WTC11 (cell line): ENCODE data around the gene AFM. TPM values are rescaled to one million over a fixed set of nuclear protein-coding genes. Genes with fewer than 3 reads are reported as not detected.

Experiments
- ATAC-seq: fragments of 200-7000 bp; cut with Tn5 transposase; 2 replicates; pipeline ENCODE4 v1.10.0; 2021; ENCODE audit warnings: mild to moderate bottlenecking, moderate library complexity
- CTCF ChIA-PET: fragments of 300-600 bp; sonication (Branson Sonifier 250); formaldehyde crosslinking; loops from one replicate; lab custom pipeline; 2021; ENCODE audit warnings: antibody characterized with exemption; lab: Charles Lee
- POLR2A ChIA-PET: fragments of 350-600 bp; sonication (Branson Sonifier 250); formaldehyde crosslinking; loops from one replicate; lab custom pipeline; 2021; ENCODE audit warnings: antibody characterized with exemption; lab: Charles Lee
- DNase-seq: peaks from one replicate; pipeline ENCODE4 v3.0.0; 2021; ENCODE audit warnings: low spot score
- H3K27ac Mint-ChIP-seq: 2 replicates; pipeline ENCODE4 v1.8.0; 2021; ENCODE audit warnings: mixed read lengths
- H3K27me3 Mint-ChIP-seq: 2 replicates; pipeline ENCODE4 v1.8.0; 2021; ENCODE audit warnings: low read depth, mild to moderate bottlenecking, moderate library complexity, mixed read lengths
- H3K36me3 Mint-ChIP-seq: 2 replicates; pipeline ENCODE4 v1.8.0; 2021; ENCODE audit warnings: mixed read lengths
- H3K4me1 Mint-ChIP-seq: 2 replicates; pipeline ENCODE4 v1.8.0; 2022; ENCODE audit warnings: mixed read lengths
- H3K4me3 Mint-ChIP-seq: 2 replicates; pipeline ENCODE4 v1.8.0; 2021; ENCODE audit warnings: mild to moderate bottlenecking, moderate library complexity, mixed read lengths
- H3K9me3 Mint-ChIP-seq: 2 replicates; pipeline ENCODE4 v1.8.0; 2021; ENCODE audit warnings: mixed read lengths
- ESRRA ChIP-seq: sonication (generic); formaldehyde crosslinking; IDR thresholded peaks from 2 replicates; pipeline ENCODE4 v1.8.1; 2022; ENCODE audit warnings: mild to moderate bottlenecking, missing genetic modification reagents, borderline replicate concordance
- ETV6 ChIP-seq: sonication (generic); formaldehyde crosslinking; IDR thresholded peaks from 2 replicates; pipeline ENCODE4 v1.8.1; 2022; ENCODE audit warnings: mild to moderate bottlenecking, missing genetic modification reagents
- GABPB1 ChIP-seq: sonication (generic); formaldehyde crosslinking; IDR thresholded peaks from 2 replicates; pipeline ENCODE4 v1.8.1; 2023; ENCODE audit warnings: mild to moderate bottlenecking, missing genetic modification reagents
- GRHL2 ChIP-seq: fragments of 250-450 bp; sonication (Bioruptor Pico); IDR thresholded peaks from 2 replicates; pipeline ENCODE4 v1.8.0; 2022; ENCODE audit warnings: mild to moderate bottlenecking, moderate library complexity; ENCODE audit not compliant: insufficient replicate concordance, severe bottlenecking
- GTF2I ChIP-seq: fragments of 250-450 bp; sonication (Bioruptor Pico); conservative IDR thresholded peaks from 2 replicates; pipeline ENCODE4 v1.4.0; 2021; ENCODE audit warnings: mild to moderate bottlenecking
- OVOL2 ChIP-seq: fragments of 250-450 bp; sonication (Bioruptor Pico); IDR thresholded peaks from 2 replicates; pipeline ENCODE4 v1.9.0; 2021; ENCODE audit warnings: mild to moderate bottlenecking, borderline replicate concordance
- SP1 ChIP-seq: sonication (generic); formaldehyde crosslinking; conservative IDR thresholded peaks from 2 replicates; pipeline ENCODE4 v1.8.1; 2022; ENCODE audit warnings: missing genetic modification reagents
- TP53 ChIP-seq: sonication (generic); formaldehyde crosslinking; IDR thresholded peaks from 2 replicates; pipeline ENCODE4 v1.8.1; 2023; ENCODE audit warnings: mild to moderate bottlenecking, missing genetic modification reagents
- ZNF396 ChIP-seq: fragments of 250-450 bp; sonication (Bioruptor Pico); IDR thresholded peaks from 2 replicates; pipeline ENCODE4 v1.8.0; 2021; ENCODE audit warnings: mild to moderate bottlenecking, moderate library complexity, borderline replicate concordance
- ZNF423 ChIP-seq: fragments of 250-450 bp; sonication (Bioruptor Pico); IDR thresholded peaks from 2 replicates; pipeline ENCODE4 v2.1.2; 2022; ENCODE audit warnings: mild to moderate bottlenecking, moderate library complexity
- ZNF671 ChIP-seq: fragments of 250-450 bp; sonication (Bioruptor Pico); IDR thresholded peaks from 2 replicates; pipeline ENCODE4 v1.8.0; 2021; ENCODE audit warnings: mild to moderate bottlenecking
- total RNA-seq: library from RNA; stranded (reverse); gene quantifications from 3 replicates; pipeline ENCODE4 v1.2.3, GENCODE V29; 2021
- TF ChIP-seq, protein P1 (sequence below): sonication (generic); formaldehyde crosslinking; IDR thresholded peaks from 2 replicates; pipeline ENCODE4 v1.8.0; 2022; ENCODE audit warnings: missing genetic modification reagents
- TF ChIP-seq, protein P2 (sequence below): sonication (generic); formaldehyde crosslinking; IDR thresholded peaks from 2 replicates; pipeline ENCODE4 v1.8.1; 2023; ENCODE audit warnings: mild to moderate bottlenecking, missing genetic modification reagents, borderline replicate concordance
- TF ChIP-seq, protein P3 (sequence below): sonication (generic); formaldehyde crosslinking; IDR thresholded peaks from 2 replicates; pipeline ENCODE4 v1.8.1; 2022; ENCODE audit warnings: low read depth, mild to moderate bottlenecking, moderate library complexity, missing genetic modification reagents, borderline replicate concordance
- TF ChIP-seq, protein P4 (sequence below): sonication (generic); formaldehyde crosslinking; conservative IDR thresholded peaks from 2 replicates; pipeline ENCODE4 v1.8.1; 2022; ENCODE audit warnings: mild to moderate bottlenecking, missing genetic modification reagents
- TF ChIP-seq, protein P5 (sequence below): sonication (generic); formaldehyde crosslinking; IDR thresholded peaks from 2 replicates; pipeline ENCODE4 v1.8.0; 2022; ENCODE audit warnings: mild to moderate bottlenecking, missing genetic modification reagents
- TF ChIP-seq, protein P6 (sequence below): fragments of 250-450 bp; sonication (Bioruptor Pico); IDR thresholded peaks from 2 replicates; pipeline ENCODE4 v1.8.0; 2021; ENCODE audit warnings: mild to moderate bottlenecking

AFM gene
- total RNA-seq, 1 experiment from 2014 or later, result not detected

DNA sequence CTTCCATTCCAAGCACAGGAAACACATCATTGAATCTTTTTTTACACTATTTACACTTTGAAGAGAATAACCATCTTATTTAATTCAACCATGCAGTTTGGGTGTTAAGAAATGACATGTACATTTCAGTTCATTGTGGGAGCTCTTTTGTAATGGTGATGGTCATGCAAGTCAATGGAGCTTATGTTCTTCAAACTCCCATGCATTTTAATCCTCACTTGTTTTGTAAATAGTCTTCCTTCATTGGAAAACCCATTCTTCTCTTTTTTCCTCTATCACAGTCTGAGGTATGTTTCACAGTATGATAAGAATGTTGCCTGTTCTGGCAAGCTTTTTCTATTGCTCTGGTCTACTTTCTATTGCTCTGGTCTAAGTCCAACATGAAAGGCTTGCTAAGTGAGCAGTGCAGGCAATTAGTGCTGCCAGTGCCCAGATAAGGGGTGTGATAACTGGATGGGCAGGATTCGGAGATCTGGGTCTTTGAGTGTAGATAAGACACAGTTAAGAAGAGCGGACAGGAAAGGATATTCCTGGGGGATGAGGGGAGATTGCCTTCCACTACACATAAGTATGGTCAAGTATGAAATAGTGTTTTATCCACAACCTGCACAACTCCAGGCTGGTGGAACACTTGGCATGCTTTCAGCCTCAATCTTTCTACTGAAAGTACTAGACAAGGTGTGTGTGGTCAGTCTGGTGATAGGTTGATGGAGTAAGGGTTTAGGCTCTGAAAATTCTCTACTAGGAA, 28.4 kb upstream of the AFM start (continued):
- TF ChIP-seq, protein P1, sequence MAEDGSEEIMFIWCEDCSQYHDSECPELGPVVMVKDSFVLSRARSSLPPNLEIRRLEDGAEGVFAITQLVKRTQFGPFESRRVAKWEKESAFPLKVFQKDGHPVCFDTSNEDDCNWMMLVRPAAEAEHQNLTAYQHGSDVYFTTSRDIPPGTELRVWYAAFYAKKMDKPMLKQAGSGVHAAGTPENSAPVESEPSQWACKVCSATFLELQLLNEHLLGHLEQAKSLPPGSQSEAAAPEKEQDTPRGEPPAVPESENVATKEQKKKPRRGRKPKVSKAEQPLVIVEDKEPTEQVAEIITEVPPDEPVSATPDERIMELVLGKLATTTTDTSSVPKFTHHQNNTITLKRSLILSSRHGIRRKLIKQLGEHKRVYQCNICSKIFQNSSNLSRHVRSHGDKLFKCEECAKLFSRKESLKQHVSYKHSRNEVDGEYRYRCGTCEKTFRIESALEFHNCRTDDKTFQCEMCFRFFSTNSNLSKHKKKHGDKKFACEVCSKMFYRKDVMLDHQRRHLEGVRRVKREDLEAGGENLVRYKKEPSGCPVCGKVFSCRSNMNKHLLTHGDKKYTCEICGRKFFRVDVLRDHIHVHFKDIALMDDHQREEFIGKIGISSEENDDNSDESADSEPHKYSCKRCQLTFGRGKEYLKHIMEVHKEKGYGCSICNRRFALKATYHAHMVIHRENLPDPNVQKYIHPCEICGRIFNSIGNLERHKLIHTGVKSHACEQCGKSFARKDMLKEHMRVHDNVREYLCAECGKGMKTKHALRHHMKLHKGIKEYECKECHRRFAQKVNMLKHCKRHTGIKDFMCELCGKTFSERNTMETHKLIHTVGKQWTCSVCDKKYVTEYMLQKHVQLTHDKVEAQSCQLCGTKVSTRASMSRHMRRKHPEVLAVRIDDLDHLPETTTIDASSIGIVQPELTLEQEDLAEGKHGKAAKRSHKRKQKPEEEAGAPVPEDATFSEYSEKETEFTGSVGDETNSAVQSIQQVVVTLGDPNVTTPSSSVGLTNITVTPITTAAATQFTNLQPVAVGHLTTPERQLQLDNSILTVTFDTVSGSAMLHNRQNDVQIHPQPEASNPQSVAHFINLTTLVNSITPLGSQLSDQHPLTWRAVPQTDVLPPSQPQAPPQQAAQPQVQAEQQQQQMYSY (CRISPR knock-in tag), result no peak
- TF ChIP-seq, protein P2, sequence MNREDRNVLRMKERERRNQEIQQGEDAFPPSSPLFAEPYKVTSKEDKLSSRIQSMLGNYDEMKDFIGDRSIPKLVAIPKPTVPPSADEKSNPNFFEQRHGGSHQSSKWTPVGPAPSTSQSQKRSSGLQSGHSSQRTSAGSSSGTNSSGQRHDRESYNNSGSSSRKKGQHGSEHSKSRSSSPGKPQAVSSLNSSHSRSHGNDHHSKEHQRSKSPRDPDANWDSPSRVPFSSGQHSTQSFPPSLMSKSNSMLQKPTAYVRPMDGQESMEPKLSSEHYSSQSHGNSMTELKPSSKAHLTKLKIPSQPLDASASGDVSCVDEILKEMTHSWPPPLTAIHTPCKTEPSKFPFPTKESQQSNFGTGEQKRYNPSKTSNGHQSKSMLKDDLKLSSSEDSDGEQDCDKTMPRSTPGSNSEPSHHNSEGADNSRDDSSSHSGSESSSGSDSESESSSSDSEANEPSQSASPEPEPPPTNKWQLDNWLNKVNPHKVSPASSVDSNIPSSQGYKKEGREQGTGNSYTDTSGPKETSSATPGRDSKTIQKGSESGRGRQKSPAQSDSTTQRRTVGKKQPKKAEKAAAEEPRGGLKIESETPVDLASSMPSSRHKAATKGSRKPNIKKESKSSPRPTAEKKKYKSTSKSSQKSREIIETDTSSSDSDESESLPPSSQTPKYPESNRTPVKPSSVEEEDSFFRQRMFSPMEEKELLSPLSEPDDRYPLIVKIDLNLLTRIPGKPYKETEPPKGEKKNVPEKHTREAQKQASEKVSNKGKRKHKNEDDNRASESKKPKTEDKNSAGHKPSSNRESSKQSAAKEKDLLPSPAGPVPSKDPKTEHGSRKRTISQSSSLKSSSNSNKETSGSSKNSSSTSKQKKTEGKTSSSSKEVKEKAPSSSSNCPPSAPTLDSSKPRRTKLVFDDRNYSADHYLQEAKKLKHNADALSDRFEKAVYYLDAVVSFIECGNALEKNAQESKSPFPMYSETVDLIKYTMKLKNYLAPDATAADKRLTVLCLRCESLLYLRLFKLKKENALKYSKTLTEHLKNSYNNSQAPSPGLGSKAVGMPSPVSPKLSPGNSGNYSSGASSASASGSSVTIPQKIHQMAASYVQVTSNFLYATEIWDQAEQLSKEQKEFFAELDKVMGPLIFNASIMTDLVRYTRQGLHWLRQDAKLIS (CRISPR knock-in tag), result no peak
- TF ChIP-seq, protein P3, sequence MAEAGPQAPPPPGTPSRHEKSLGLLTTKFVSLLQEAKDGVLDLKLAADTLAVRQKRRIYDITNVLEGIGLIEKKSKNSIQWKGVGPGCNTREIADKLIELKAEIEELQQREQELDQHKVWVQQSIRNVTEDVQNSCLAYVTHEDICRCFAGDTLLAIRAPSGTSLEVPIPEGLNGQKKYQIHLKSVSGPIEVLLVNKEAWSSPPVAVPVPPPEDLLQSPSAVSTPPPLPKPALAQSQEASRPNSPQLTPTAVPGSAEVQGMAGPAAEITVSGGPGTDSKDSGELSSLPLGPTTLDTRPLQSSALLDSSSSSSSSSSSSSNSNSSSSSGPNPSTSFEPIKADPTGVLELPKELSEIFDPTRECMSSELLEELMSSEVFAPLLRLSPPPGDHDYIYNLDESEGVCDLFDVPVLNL (CRISPR knock-in tag), result no peak
- TF ChIP-seq, protein P4, sequence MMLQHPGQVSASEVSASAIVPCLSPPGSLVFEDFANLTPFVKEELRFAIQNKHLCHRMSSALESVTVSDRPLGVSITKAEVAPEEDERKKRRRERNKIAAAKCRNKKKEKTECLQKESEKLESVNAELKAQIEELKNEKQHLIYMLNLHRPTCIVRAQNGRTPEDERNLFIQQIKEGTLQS (CRISPR knock-in tag), result no peak
- no peak for TF ChIP-seq GTF2I (CRISPR knock-in tag)
- TF ChIP-seq, all 79 proteins: peak for 0

DNA sequence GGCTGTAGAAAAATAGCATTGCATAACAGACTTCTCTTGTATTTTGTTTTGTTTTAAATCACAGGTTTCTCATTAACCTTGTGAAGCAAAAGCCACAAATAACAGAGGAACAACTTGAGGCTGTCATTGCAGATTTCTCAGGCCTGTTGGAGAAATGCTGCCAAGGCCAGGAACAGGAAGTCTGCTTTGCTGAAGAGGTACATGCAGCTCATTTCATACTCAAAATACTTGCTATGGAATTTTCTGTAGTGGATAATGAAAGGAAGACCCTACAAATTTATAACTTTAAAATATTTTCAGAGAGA, 27.9 kb upstream of the AFM start:
- Mint-ChIP-seq H3K4me3 (no peak overlapping the region; the same call in 1 of the 2 replicates), H3K27me3 (peaks cover 39% of the 10 kb centered on the region), H3K9me3 (peaks cover 14% of the 10 kb centered on the region), H3K27ac (peak overlapping the region; percentile 61), H3K36me3 (peaks cover 6% of the 10 kb centered on the region; the same call in 1 of the 2 replicates), H3K4me1 (peaks cover 48% of the 10 kb centered on the region)
- DNase-seq, result no peak
- ATAC-seq, result no peak
- TF ChIP-seq, protein P2 (CRISPR knock-in tag), result no peak
- TF ChIP-seq ETV6, result no peak
- CTCF ChIA-PET, result interaction anchor here (1.4 kb wide), 1 partner anchor 113 kb away, joined by 5 read pairs; no protein-coding TSS in a partner anchor
- POLR2A ChIA-PET, result no interaction called here

DNA sequence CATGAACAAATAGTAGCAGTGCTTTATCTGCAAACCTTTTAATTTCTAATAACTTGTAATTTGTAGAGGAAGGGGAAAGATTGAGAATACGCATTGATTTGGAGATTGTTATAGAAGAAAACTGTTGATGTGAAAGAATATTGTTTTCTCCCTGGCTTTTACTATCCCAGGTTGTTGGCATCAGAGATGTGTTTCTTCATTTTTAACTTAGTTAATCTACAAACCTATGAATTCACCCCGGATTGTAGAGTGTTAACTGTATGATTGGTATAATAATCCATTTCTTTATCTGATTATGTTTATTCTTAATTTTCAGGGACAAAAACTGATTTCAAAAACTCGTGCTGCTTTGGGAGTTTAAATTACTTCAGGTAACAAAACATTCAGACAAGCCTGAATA, 26.6 kb upstream of the AFM start:
- DNase-seq (no peak), ATAC-seq (no peak)
- Mint-ChIP-seq H3K4me1 (peaks cover 41% of the 10 kb centered on the region), H3K4me3 (no peak overlapping the region), H3K27ac (no peak overlapping the region; the same call in 1 of the 2 replicates), H3K9me3 (peaks cover 19% of the 10 kb centered on the region), H3K27me3 (peaks cover 30% of the 10 kb centered on the region), H3K36me3 (peaks cover 6% of the 10 kb centered on the region; the same call in 1 of the 2 replicates)
- ChIA-PET CTCF (no interaction called here), POLR2A (no interaction called here)
- TF ChIP-seq TP53 (CRISPR knock-in tag) (no peak), OVOL2 (CRISPR knock-in tag) (no peak), GRHL2 (CRISPR knock-in tag) (no peak), SP1 (no peak), GABPB1 (CRISPR knock-in tag) (no peak), ZNF671 (CRISPR knock-in tag) (no peak), ZNF396 (CRISPR knock-in tag) (no peak), ZNF423 (CRISPR knock-in tag) (no peak), ESRRA (CRISPR knock-in tag) (no peak)
- TF ChIP-seq, protein P5, sequence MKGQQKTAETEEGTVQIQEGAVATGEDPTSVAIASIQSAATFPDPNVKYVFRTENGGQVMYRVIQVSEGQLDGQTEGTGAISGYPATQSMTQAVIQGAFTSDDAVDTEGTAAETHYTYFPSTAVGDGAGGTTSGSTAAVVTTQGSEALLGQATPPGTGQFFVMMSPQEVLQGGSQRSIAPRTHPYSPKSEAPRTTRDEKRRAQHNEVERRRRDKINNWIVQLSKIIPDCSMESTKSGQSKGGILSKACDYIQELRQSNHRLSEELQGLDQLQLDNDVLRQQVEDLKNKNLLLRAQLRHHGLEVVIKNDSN (CRISPR knock-in tag), result no peak
- TF ChIP-seq, protein P6, sequence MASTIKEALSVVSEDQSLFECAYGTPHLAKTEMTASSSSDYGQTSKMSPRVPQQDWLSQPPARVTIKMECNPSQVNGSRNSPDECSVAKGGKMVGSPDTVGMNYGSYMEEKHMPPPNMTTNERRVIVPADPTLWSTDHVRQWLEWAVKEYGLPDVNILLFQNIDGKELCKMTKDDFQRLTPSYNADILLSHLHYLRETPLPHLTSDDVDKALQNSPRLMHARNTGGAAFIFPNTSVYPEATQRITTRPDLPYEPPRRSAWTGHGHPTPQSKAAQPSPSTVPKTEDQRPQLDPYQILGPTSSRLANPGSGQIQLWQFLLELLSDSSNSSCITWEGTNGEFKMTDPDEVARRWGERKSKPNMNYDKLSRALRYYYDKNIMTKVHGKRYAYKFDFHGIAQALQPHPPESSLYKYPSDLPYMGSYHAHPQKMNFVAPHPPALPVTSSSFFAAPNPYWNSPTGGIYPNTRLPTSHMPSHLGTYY, result no peak
